Gastrocnemius medialis (tissue), 4 donors: ENCODE results near the gene AMBRA1.

Source experiments
- CTCF ChIP-seq, 5 experiments: fragments of 450-650 bp in 3 of 5; fragments of 200-600 bp in 2 of 5; sonication (generic) in 2 of 5; IDR thresholded peaks in 4 of 5; conservative IDR thresholded peaks in 1 of 5; 1 replicate in 4 of 5; 2 replicates in 1 of 5; pipeline ENCODE4 v1.5.1; 2016 to 2019; ENCODE audit warnings: antibody characterized with exemption in 5 of 5, mild to moderate bottlenecking in 3 of 5, moderate library complexity in 3 of 5
- POLR2A ChIP-seq, 2 donors: fragments of 450-650 bp; IDR thresholded peaks; one replicate each; pipeline ENCODE4 v1.6.1; 2017; ENCODE audit warnings: antibody characterized with exemption in 2 of 2, mild to moderate bottlenecking in 2 of 2, moderate library complexity in 2 of 2

DNA sequence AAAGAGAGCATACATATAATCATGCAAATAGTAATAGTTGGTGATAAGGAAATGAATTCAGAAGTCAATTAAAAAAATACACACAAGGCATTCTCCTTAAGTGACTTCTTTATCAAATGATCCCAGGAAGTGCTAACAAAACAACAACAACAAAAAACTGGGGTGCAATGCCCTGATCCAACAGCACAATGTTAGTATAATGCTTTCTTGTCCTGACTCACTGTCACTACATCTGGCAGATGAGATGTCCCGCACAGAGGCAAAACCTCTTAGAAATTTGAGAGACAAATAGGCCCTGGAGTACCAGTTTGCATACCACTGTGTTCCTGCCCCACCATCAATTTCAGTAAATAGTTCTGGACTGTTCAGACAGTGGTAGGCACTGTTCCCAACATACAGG, 11.0 kb upstream of the AMBRA1 start:
- no peak for TF ChIP-seq POLR2A (IDR thresholded peaks at IDR 0.05)
- TF ChIP-seq CTCF (IDR thresholded peaks at IDR 0.05 in 4 of 5, conservative IDR thresholded peaks at IDR 0.05 in 1 of 5) = no peak
